ENCODE data around the gene CCDC102B. TPM values are rescaled to one million over a fixed set of nuclear protein-coding genes. Genes with fewer than 3 reads are reported as not detected.

CCDC102B gene
- total RNA-seq, 1 experiment from 2014 or later = 3.1 TPM

DNA sequence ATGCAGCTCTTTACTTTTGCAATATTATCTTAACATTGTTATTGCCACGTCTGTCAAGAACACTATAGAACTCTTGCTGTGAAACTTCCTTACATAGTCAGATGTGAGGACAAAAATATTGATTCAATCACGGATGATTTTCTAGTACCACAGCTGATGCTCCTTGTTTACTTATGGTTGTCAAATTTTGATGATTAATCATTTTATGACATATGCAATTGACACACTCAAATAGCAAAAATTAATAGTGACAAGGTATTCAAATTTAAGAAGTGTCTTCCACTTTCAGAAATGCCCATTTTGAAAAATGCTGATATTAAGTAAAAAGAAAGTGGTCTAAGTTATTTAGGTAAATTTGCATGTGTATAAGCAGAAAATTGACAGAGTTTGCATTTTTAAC lies 284.0 kb downstream of the CCDC102B start:
- POLR2A ChIA-PET = no interaction called here
- no peaks in the 10 kb centered on the region for H3K27me3 Mint-ChIP-seq (ENCODE audit: low read depth)
- H3K36me3 Mint-ChIP-seq = no peaks in the 10 kb centered on the region
- no peak for DNase-seq (ENCODE audit: low spot score)
- CTCF ChIA-PET = no interaction called here
- H3K27ac Mint-ChIP-seq = no peak overlapping the region
- H3K4me3 Mint-ChIP-seq = no peak overlapping the region
- TF ChIP-seq KAT7 (CRISPR knock-in tag; IDR thresholded peaks at IDR 0.05; ENCODE audit: borderline replicate concordance) (no peak), SP1 (CRISPR knock-in tag; conservative IDR thresholded peaks at IDR 0.05) (no peak), E2F4 (CRISPR knock-in tag; IDR thresholded peaks at IDR 0.05; ENCODE audit: borderline replicate concordance, low read depth) (no peak), JUN (CRISPR knock-in tag; IDR thresholded peaks at IDR 0.05) (no peak)
- TF ChIP-seq, protein P1, sequence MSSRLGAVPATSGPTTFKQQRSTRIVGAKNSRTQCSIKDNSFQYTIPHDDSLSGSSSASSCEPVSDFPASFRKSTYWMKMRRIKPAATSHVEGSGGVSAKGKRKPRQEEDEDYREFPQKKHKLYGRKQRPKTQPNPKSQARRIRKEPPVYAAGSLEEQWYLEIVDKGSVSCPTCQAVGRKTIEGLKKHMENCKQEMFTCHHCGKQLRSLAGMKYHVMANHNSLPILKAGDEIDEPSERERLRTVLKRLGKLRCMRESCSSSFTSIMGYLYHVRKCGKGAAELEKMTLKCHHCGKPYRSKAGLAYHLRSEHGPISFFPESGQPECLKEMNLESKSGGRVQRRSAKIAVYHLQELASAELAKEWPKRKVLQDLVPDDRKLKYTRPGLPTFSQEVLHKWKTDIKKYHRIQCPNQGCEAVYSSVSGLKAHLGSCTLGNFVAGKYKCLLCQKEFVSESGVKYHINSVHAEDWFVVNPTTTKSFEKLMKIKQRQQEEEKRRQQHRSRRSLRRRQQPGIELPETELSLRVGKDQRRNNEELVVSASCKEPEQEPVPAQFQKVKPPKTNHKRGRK (CRISPR knock-in tag; IDR thresholded peaks at IDR 0.05; ENCODE audit: borderline replicate concordance) = no peak
- 0 out of 2 replicates have a peak, but pooled peaks cover 3% of the 10 kb centered on the region for H3K4me1 Mint-ChIP-seq
- H3K9me3 Mint-ChIP-seq = no peaks in the 10 kb centered on the region
- no peak for ATAC-seq

GRCh38 chr18:69082499-69082898 lies 284.6 kb downstream of the CCDC102B start:
- Mint-ChIP-seq H3K9me3 (no peaks in the 10 kb centered on the region), H3K4me1 (0 out of 2 replicates have a peak, but pooled peaks cover 3% of the 10 kb centered on the region), H3K4me3 (no peak overlapping the region), H3K27me3 (ENCODE audit: low read depth) (no peaks in the 10 kb centered on the region), H3K36me3 (no peaks in the 10 kb centered on the region), H3K27ac (no peak overlapping the region)
- ChIA-PET CTCF (no interaction called here), POLR2A (no interaction called here)
- no peak for DNase-seq (ENCODE audit: low spot score)
- no peak for ATAC-seq
- TF ChIP-seq ATF6 (CRISPR knock-in tag; IDR thresholded peaks at IDR 0.05) (no peak), ZNF423 (CRISPR knock-in tag; IDR thresholded peaks at IDR 0.05) (no peak), NFYB (CRISPR knock-in tag; conservative IDR thresholded peaks at IDR 0.05; ENCODE audit: low read depth) (no peak), ZNF232 (CRISPR knock-in tag; IDR thresholded peaks at IDR 0.05) (no peak), RELA (CRISPR knock-in tag; IDR thresholded peaks at IDR 0.05; ENCODE audit: borderline replicate concordance) (no peak), RORB (CRISPR knock-in tag; IDR thresholded peaks at IDR 0.05) (no peak), CDX4 (CRISPR knock-in tag; IDR thresholded peaks at IDR 0.05; ENCODE audit: borderline replicate concordance) (no peak), E2F5 (CRISPR knock-in tag; IDR thresholded peaks at IDR 0.05) (no peak), FOXP1 (CRISPR knock-in tag; IDR thresholded peaks at IDR 0.05; ENCODE audit: borderline replicate concordance) (no peak), ZNF317 (CRISPR knock-in tag; IDR thresholded peaks at IDR 0.05; ENCODE audit: borderline replicate concordance, low read depth) (no peak), AR (CRISPR knock-in tag; IDR thresholded peaks at IDR 0.05) (no peak)
- TF ChIP-seq, protein P2, sequence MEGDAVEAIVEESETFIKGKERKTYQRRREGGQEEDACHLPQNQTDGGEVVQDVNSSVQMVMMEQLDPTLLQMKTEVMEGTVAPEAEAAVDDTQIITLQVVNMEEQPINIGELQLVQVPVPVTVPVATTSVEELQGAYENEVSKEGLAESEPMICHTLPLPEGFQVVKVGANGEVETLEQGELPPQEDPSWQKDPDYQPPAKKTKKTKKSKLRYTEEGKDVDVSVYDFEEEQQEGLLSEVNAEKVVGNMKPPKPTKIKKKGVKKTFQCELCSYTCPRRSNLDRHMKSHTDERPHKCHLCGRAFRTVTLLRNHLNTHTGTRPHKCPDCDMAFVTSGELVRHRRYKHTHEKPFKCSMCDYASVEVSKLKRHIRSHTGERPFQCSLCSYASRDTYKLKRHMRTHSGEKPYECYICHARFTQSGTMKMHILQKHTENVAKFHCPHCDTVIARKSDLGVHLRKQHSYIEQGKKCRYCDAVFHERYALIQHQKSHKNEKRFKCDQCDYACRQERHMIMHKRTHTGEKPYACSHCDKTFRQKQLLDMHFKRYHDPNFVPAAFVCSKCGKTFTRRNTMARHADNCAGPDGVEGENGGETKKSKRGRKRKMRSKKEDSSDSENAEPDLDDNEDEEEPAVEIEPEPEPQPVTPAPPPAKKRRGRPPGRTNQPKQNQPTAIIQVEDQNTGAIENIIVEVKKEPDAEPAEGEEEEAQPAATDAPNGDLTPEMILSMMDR (IDR thresholded peaks at IDR 0.05) = no peak
- TF ChIP-seq, protein P3, sequence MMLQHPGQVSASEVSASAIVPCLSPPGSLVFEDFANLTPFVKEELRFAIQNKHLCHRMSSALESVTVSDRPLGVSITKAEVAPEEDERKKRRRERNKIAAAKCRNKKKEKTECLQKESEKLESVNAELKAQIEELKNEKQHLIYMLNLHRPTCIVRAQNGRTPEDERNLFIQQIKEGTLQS (CRISPR knock-in tag; conservative IDR thresholded peaks at IDR 0.05) = no peak
- TF ChIP-seq, protein P4, sequence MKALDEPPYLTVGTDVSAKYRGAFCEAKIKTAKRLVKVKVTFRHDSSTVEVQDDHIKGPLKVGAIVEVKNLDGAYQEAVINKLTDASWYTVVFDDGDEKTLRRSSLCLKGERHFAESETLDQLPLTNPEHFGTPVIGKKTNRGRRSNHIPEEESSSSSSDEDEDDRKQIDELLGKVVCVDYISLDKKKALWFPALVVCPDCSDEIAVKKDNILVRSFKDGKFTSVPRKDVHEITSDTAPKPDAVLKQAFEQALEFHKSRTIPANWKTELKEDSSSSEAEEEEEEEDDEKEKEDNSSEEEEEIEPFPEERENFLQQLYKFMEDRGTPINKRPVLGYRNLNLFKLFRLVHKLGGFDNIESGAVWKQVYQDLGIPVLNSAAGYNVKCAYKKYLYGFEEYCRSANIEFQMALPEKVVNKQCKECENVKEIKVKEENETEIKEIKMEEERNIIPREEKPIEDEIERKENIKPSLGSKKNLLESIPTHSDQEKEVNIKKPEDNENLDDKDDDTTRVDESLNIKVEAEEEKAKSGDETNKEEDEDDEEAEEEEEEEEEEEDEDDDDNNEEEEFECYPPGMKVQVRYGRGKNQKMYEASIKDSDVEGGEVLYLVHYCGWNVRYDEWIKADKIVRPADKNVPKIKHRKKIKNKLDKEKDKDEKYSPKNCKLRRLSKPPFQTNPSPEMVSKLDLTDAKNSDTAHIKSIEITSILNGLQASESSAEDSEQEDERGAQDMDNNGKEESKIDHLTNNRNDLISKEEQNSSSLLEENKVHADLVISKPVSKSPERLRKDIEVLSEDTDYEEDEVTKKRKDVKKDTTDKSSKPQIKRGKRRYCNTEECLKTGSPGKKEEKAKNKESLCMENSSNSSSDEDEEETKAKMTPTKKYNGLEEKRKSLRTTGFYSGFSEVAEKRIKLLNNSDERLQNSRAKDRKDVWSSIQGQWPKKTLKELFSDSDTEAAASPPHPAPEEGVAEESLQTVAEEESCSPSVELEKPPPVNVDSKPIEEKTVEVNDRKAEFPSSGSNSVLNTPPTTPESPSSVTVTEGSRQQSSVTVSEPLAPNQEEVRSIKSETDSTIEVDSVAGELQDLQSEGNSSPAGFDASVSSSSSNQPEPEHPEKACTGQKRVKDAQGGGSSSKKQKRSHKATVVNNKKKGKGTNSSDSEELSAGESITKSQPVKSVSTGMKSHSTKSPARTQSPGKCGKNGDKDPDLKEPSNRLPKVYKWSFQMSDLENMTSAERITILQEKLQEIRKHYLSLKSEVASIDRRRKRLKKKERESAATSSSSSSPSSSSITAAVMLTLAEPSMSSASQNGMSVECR (CRISPR knock-in tag; IDR thresholded peaks at IDR 0.05; ENCODE audit: borderline replicate concordance) = no peak

Data from WTC11 (cell line).